ENCODE data around the gene HMG20A. TPM values are rescaled to one million over a fixed set of nuclear protein-coding genes. Genes with fewer than 3 reads are reported as not detected.

HMG20A gene
- total RNA-seq, 1 experiment from 2014 or later = 60.2 TPM

DNA sequence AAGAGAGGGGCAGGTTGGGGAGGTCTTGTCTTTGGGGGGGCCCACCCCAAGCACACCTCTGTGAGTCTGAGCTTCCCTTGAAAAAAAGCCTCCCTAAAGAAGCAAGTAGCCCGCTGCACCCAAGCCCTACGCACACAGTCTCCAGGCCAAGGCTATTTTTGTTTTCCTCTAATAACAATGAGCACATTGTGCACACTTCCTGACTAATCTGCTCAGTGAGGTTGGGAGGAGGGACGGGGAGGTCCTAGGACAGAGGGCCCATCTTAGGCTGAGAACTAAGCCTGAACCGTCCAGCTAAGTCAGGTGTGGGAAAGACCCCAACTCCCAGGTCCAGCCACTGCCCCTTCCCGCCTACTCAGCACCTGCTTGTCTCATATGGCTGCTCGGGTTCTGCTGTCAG lies 87.2 kb downstream of the HMG20A start:
- Mint-ChIP-seq H3K27me3 (ENCODE audit: low read depth) (no peaks in the 10 kb centered on the region), H3K9me3 (peaks cover 2 to 4% of the 10 kb centered on the region in 2 experiments; a peak in 3 of 5 replicates), H3K4me3 (no peak overlapping the region), H3K27ac (peak overlapping the region; percentile 15 to 56 (median 28); a peak in 3 of 7 replicates), H3K4me1 (peaks cover 69 to 75% of the 10 kb centered on the region in 2 experiments), H3K36me3 (ENCODE audit: insufficient read depth in 1 of 3, low read depth in 3 of 3) (peaks cover 0 to 8% (median 2%) of the 10 kb centered on the region in 3 experiments; a peak in 2 of 7 replicates)
- Histone ChIP-seq H4K8ac (replicated peaks; ENCODE audit: insufficient read length, low read depth, low read length) (no peak overlapping the region), H2BK15ac (ENCODE audit: low read depth, low read length) (no peak overlapping the region), H2AFZ (ENCODE audit: low read length) (no peak overlapping the region), H3K9ac (ENCODE audit: extremely low read depth, insufficient read length, low read length) (no peak overlapping the region), H3K23me2 (ENCODE audit: insufficient read length, low read depth, low read length, poor library complexity, severe bottlenecking) (no peaks in the 10 kb centered on the region), H3K79me2 (ENCODE audit: insufficient read depth, low read length) (no peaks in the 10 kb centered on the region), H4K91ac (ENCODE audit: insufficient read length, low read depth, low read length) (no peak overlapping the region), H3K14ac (ENCODE audit: insufficient read depth, low read length) (no peak overlapping the region), H3K56ac (ENCODE audit: insufficient read length, low read depth, low read length) (no peak overlapping the region), H3T11ph (ENCODE audit: low read length) (no peak overlapping the region), H3K27ac (ENCODE audit: insufficient read length, low read depth, low read length) (no peak overlapping the region), H2BK5ac (ENCODE audit: insufficient read length, low read length) (no peak overlapping the region), H4K20me1 (ENCODE audit: control insufficient read depth, insufficient read depth, insufficient read length) (no peaks in the 10 kb centered on the region), H2BK20ac (ENCODE audit: low read depth, low read length, poor library complexity, severe bottlenecking) (no peak overlapping the region), H2BK120ac (ENCODE audit: low read depth, low read length, poor library complexity, severe bottlenecking) (no peak overlapping the region), H4K5ac (ENCODE audit: insufficient read length, low read depth, low read length) (no peak overlapping the region), H3K4me1 (ENCODE audit: insufficient read depth, low read length) (peaks cover 18% of the 10 kb centered on the region), H3K27me3 (ENCODE audit: insufficient read depth, low read length) (no peaks in the 10 kb centered on the region), H3K9me3 (ENCODE audit: control insufficient read depth, low read depth, low read length) (no peaks in the 10 kb centered on the region), H2AK5ac (ENCODE audit: insufficient read length, low read length) (no peak overlapping the region), H3K23ac (ENCODE audit: insufficient read length, low read depth, low read length) (no peak overlapping the region), H3K79me1 (ENCODE audit: insufficient read depth, low read depth, low read length, poor library complexity, severe bottlenecking) (no peaks in the 10 kb centered on the region), H3K4me2 (ENCODE audit: insufficient read depth, insufficient read length, low read length) (no peak overlapping the region), H3K4ac (ENCODE audit: low read depth, low read length) (no peak overlapping the region), H2BK12ac (ENCODE audit: insufficient read length, low read depth, low read length) (no peak overlapping the region), H3K18ac (ENCODE audit: insufficient read length, low read depth, low read length) (no peak overlapping the region)
- TF ChIP-seq, protein P1, sequence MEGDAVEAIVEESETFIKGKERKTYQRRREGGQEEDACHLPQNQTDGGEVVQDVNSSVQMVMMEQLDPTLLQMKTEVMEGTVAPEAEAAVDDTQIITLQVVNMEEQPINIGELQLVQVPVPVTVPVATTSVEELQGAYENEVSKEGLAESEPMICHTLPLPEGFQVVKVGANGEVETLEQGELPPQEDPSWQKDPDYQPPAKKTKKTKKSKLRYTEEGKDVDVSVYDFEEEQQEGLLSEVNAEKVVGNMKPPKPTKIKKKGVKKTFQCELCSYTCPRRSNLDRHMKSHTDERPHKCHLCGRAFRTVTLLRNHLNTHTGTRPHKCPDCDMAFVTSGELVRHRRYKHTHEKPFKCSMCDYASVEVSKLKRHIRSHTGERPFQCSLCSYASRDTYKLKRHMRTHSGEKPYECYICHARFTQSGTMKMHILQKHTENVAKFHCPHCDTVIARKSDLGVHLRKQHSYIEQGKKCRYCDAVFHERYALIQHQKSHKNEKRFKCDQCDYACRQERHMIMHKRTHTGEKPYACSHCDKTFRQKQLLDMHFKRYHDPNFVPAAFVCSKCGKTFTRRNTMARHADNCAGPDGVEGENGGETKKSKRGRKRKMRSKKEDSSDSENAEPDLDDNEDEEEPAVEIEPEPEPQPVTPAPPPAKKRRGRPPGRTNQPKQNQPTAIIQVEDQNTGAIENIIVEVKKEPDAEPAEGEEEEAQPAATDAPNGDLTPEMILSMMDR (conservative IDR thresholded peaks at IDR 0.05) = no peak
- WGBS (ENCODE audit: extremely low coverage, insufficient read length, low lambda C conversion rate) = no CpG with 5 or more reads among the region's 6 CpGs
- DNase-seq = no peak

All from H9 (cell line).